Heart right ventricle (tissue), 16 donors: ENCODE measurements around the gene OPN3. TPM values are rescaled to one million over a fixed set of nuclear protein-coding genes. Genes with fewer than 3 reads are reported as not detected.

Experiments
- ATAC-seq, 8 donors: fragments of 200-7000 bp; cut with Tn5 transposase; one replicate each; pipeline ENCODE4 v1.9.1; 2020; ENCODE audit warnings: mild to moderate bottlenecking in 8 of 8, moderate library complexity in 8 of 8, moderate number of reproducible peaks in 1 of 8
- DNase-seq, 2 donors: peaks; one replicate each; pipeline ENCODE4 v3.0.0-alpha.2; 2020
- H3K27ac ChIP-seq, 10 donors: fragments of 200-600 bp; sonication (generic) in 2 of 10; one replicate each; pipeline versions ENCODE4 v1.5.0 to v1.8.0; 2020 to 2022; ENCODE audit warnings: mild to moderate bottlenecking in 3 of 10
- H3K27me3 ChIP-seq, 7 donors: fragments of 200-600 bp; one replicate each; pipeline ENCODE4 v1.8.0; 2021 to 2022; ENCODE audit warnings: mild to moderate bottlenecking in 2 of 7
- H3K36me3 ChIP-seq, 9 donors: fragments of 200-600 bp; sonication (generic) in 1 of 9; one replicate each; pipeline versions ENCODE4 v1.5.0 to v1.8.0; 2020 to 2022; ENCODE audit warnings: mild to moderate bottlenecking in 2 of 9
- H3K4me1 ChIP-seq, 9 donors: fragments of 200-600 bp; sonication (generic) in 1 of 9; one replicate each; pipeline versions ENCODE4 v1.5.0 to v1.8.0; 2020 to 2022; ENCODE audit warnings: mild to moderate bottlenecking in 4 of 9
- H3K4me3 ChIP-seq, 10 donors: fragments of 200-600 bp; sonication (generic) in 2 of 10; one replicate each; pipeline versions ENCODE4 v1.5.0 to v1.8.0; 2020 to 2022; ENCODE audit warnings: mild to moderate bottlenecking in 7 of 10, moderate library complexity in 2 of 10
- H3K9me3 ChIP-seq, 11 donors: fragments of 200-600 bp in 10 of 11; sonication (generic) in 2 of 11; one replicate each; pipeline versions ENCODE4 v1.5.0 to v1.8.0; 2013 to 2022; ENCODE audit warnings: mild to moderate bottlenecking in 2 of 11, control low read depth in 1 of 11, moderate library complexity in 1 of 11
- CTCF ChIP-seq, 9 donors: fragments of 200-600 bp; sonication (generic) in 2 of 9; IDR thresholded peaks; one replicate each; pipeline versions ENCODE4 v1.5.0 to v1.8.0; 2021 to 2022; ENCODE audit warnings: antibody characterized with exemption in 9 of 9, mild to moderate bottlenecking in 5 of 9, moderate library complexity in 1 of 9
- WGBS, 2 donors: extraction: QIAGEN DNeasy Blood & Tissue Kit; methylation state at CpG; one replicate each; pipeline ENCODE4 v1.1.7; 2013; ENCODE audit warnings: inconsistent platforms in 1 of 2; 5-methylcytosine and 5-hydroxymethylcytosine counted together
- intact Hi-C, 10 donors: fragments of 100-400 bp; cut with DNase I; formaldehyde crosslinking; loops; one replicate each; pipeline versions ENCODE4 v1.11.1 to v1.14.2; 2022
- polyA plus RNA-seq, 2 donors: library from polyadenylated mRNA; stranded (reverse); fragments of 200-250 nt; gene quantifications; one replicate each; pipeline ENCODE4 v1.2.3, GENCODE V29; 2013
- total RNA-seq, 10 donors: library from RNA; stranded (reverse); fragmentation: NEBNext Ultra II Directional in 3 of 10; extraction: Animal tissue kit (Norgen Biotek cat#: 25700) in 3 of 10; gene quantifications; one replicate each; pipeline versions ENCODE4 v1.2.1 to v1.2.4, GENCODE V29; 2021 to 2023
- donor health status: Arrhythmogenic right ventricular cardiomyopathy.
- donor health status: ischemic (EF 13 %, LVEDD 7.1; RV severe dilation, severe dysfunction).
- donor health status: healthy with polysubstance abuse.
- donor health status: DM: no; HTN: yes; CAD: no.
- donor health status: DM: no; HTN: no; CAD: no.
- donor health status: ischemic (EF 25% LVEDD 6.9; RV normal size, moderate dysfunction).
- donor health status: ischemic (EF 25% LVEDD 5.7; RV mildly dilated, moderate dysfunction).
- donor health status: healthy.
- donor health status: DM: yes; HTN: yes; CAD: no.
- donor health status: Ischemic cardiomyopathy.
- donor health status: ischemic (EF 35%, LVEDD 5.7; RV mildly dilated, moderate dysfunction).
- donor health status: nonischemic (EF 11% LVEDD 7.7; RV severe dilation, severe dysfunction).
- donor health status: DM: yes; HTN: yes; CAD: no.
- donor health status: PGD.
- donor health status: ischemic (EF 29% LVEDD 5.4; RV normal size, mild dysfunction).
- donor health status: nonischemic (EF 23%, LVEDD 6.1; RV moderate dilation, normal function).

Gene OPN3
- total and polyA plus RNA-seq, 12 donors = 3.3 to 9.1 (median 5.2) TPM

- Histone ChIP-seq H3K27me3 (no peaks in the 10 kb centered on the region), H3K4me3 (no peak overlapping the region), H3K4me1 (peaks cover 0 to 4% (median 0%) of the 10 kb centered on the region in 9 donors), H3K9me3 (no peaks in the 10 kb centered on the region), H3K36me3 (peaks cover 0 to 16% (median 0%) of the 10 kb centered on the region in 9 donors), H3K27ac (no peak overlapping the region)
- 87 to 94% methylated on average over 3 of the region's 3 CpGs for WGBS, 2 donors
- no peak for TF ChIP-seq CTCF (IDR thresholded peaks at IDR 0.05)
- intact Hi-C loops = no loop called here
- DNase-seq (no peak), ATAC-seq (no peak)
These were observed 41.9 kb downstream of the OPN3 start for GRCh38 chr1:241598249-241598648.

GRCh38 chr1:241596633-241597032 is 43.5 kb downstream of the OPN3 start:
- Histone ChIP-seq H3K27me3 (no peaks in the 10 kb centered on the region), H3K9me3 (no peaks in the 10 kb centered on the region), H3K27ac (no peak overlapping the region), H3K36me3 (peaks cover 0 to 16% (median 0%) of the 10 kb centered on the region in 9 donors), H3K4me1 (no peaks in the 10 kb centered on the region), H3K4me3 (no peak overlapping the region)
- 85 to 89% methylated on average over 6 of the region's 6 CpGs for WGBS, 2 donors
- ATAC-seq = no peak
- no peak for TF ChIP-seq CTCF (IDR thresholded peaks at IDR 0.05)
- intact Hi-C loops = no loop called here
- no peak for DNase-seq

- no peak overlapping the region for H3K27ac ChIP-seq
- H3K36me3 ChIP-seq = peaks cover 0 to 16% (median 0%) of the 10 kb centered on the region in 9 donors
- TF ChIP-seq CTCF (IDR thresholded peaks at IDR 0.05) = no peak
- H3K9me3 ChIP-seq = no peaks in the 10 kb centered on the region
- no peaks in the 10 kb centered on the region for H3K27me3 ChIP-seq
- no peaks in the 10 kb centered on the region for H3K4me1 ChIP-seq
- intact Hi-C loops = no loop called here
- H3K4me3 ChIP-seq = no peak overlapping the region
- WGBS, 2 donors = 91 to 95% methylated on average over 1 of the region's 1 CpG
- DNase-seq (no peak), ATAC-seq (no peak)
These were observed 47.0 kb downstream of the OPN3 start for GRCh38 chr1:241593186-241593585.

GRCh38 chr1:241592273-241592958 is 47.8 kb downstream of the OPN3 start:
- Histone ChIP-seq H3K36me3 (peaks cover 0 to 16% (median 0%) of the 10 kb centered on the region in 9 donors), H3K4me1 (no peaks in the 10 kb centered on the region), H3K4me3 (no peak overlapping the region), H3K27me3 (no peaks in the 10 kb centered on the region), H3K27ac (no peak overlapping the region), H3K9me3 (no peaks in the 10 kb centered on the region)
- ATAC-seq (no peak), DNase-seq (no peak)
- 89 to 94% methylated on average over 3 of the region's 3 CpGs for WGBS, 2 donors
- TF ChIP-seq CTCF (IDR thresholded peaks at IDR 0.05) = no peak
- intact Hi-C loops = no loop called here
